ENCODE measurements around the gene DEGS2. TPM values are rescaled to one million over a fixed set of nuclear protein-coding genes. Genes with fewer than 3 reads are reported as not detected.
A peak's percentile ranks its signal among the peaks of the same experiment; 100 is the strongest.

DEGS2 gene
- total and polyA plus RNA-seq, 3 donors from 2014 or later, result 3.3 to 5.9 (median 3.9) TPM

GRCh38 chr14:100168506-100168905 is 9.1 kb upstream of the DEGS2 start:
- H3K27ac ChIP-seq, result no peak overlapping the region
- 69 to 88% methylated on average over 1 of the region's 1 CpG for WGBS, 2 donors
- no peaks in the 10 kb centered on the region for H3K9me3 ChIP-seq
- no peak for DNase-seq
- no peaks in the 10 kb centered on the region for H3K4me1 ChIP-seq
- intact Hi-C loops (cut with DNase I; ENCODE audit: low total_unique reads), result no loop called here
- no peaks in the 10 kb centered on the region for H3K27me3 ChIP-seq
- H3K36me3 ChIP-seq (ENCODE audit: low read depth, missing control alignments), result no peaks in the 10 kb centered on the region
- no peak for TF ChIP-seq POLR2A (IDR thresholded peaks at IDR 0.05)
- TF ChIP-seq, protein P1, sequence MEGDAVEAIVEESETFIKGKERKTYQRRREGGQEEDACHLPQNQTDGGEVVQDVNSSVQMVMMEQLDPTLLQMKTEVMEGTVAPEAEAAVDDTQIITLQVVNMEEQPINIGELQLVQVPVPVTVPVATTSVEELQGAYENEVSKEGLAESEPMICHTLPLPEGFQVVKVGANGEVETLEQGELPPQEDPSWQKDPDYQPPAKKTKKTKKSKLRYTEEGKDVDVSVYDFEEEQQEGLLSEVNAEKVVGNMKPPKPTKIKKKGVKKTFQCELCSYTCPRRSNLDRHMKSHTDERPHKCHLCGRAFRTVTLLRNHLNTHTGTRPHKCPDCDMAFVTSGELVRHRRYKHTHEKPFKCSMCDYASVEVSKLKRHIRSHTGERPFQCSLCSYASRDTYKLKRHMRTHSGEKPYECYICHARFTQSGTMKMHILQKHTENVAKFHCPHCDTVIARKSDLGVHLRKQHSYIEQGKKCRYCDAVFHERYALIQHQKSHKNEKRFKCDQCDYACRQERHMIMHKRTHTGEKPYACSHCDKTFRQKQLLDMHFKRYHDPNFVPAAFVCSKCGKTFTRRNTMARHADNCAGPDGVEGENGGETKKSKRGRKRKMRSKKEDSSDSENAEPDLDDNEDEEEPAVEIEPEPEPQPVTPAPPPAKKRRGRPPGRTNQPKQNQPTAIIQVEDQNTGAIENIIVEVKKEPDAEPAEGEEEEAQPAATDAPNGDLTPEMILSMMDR (IDR thresholded peaks at IDR 0.05), result no peak
- no peak overlapping the region for H3K4me3 ChIP-seq

- TF ChIP-seq, protein P1 (IDR thresholded peaks at IDR 0.05), result no peak
- no peak for TF ChIP-seq POLR2A (IDR thresholded peaks at IDR 0.05)
- Histone ChIP-seq H3K27ac (no peak overlapping the region), H3K36me3 (ENCODE audit: low read depth, missing control alignments) (no peaks in the 10 kb centered on the region), H3K27me3 (no peaks in the 10 kb centered on the region), H3K9me3 (no peaks in the 10 kb centered on the region), H3K4me1 (no peaks in the 10 kb centered on the region), H3K4me3 (peak overlapping the region in 1 of 2 donors; percentile 12)
- intact Hi-C loops (cut with DNase I; ENCODE audit: low total_unique reads), result no loop called here
- 23% methylated on average over 6 of the region's 16 CpGs; no CpG with 5 or more reads in 1 of the 2 donors for WGBS, 2 donors
- no peak for DNase-seq
These were observed 6.5 kb upstream of the DEGS2 start for GRCh38 chr14:100165831-100166440.

DNA sequence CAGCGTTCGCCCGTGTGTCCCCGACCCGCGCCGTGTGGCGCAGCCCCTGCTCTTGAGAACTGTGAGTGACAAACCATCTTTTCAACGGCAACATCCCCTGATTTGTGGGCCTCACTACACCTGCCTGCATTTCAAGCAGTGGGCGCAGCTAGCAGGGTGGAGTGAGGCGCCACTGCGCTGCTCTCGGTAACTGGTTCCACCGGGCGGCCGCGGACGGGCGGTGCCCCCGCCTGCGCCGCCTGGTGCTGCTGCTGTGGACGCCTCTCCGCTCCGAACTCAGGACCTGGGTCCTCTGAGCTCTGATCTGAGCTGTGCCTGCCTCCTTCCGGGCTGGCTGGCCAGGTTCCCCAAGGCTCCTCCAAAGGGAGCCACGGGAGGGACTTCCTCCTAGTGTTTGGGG is 5.9 kb upstream of the DEGS2 start:
- no peak overlapping the region for H3K27ac ChIP-seq
- intact Hi-C loops (cut with DNase I; ENCODE audit: low total_unique reads), result no loop called here
- no peak for DNase-seq
- H3K9me3 ChIP-seq, result no peaks in the 10 kb centered on the region
- H3K4me3 ChIP-seq, result peak overlapping the region in 1 of 2 donors; percentile 2
- TF ChIP-seq, protein P1 (IDR thresholded peaks at IDR 0.05), result no peak
- no peak for TF ChIP-seq POLR2A (IDR thresholded peaks at IDR 0.05)
- no peaks in the 10 kb centered on the region for H3K36me3 ChIP-seq (ENCODE audit: low read depth, missing control alignments)
- H3K27me3 ChIP-seq, result no peaks in the 10 kb centered on the region
- 38 to 57% methylated on average over 13 to 22 of the region's 27 CpGs for WGBS, 2 donors
- H3K4me1 ChIP-seq, result no peaks in the 10 kb centered on the region

DNA sequence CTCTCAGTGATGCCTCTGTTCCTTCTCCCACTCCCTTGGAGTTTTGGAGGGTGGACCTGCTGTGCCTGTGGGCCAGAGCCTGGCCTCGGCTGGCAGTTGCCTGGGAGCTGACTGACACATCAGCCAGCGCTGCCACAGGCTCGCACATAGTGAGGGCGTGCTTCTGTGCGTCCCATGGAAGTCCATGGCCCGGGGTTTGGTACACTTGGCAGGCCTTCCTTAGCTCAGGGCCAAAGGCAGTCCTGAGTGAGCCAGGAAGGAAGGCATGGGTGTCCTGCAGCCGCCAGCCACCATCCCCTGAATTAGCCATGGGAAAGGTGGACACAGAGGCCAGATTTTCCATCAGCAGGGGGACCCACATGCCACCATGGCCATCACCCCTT is 1.1 kb upstream of the DEGS2 start:
- H3K9me3 ChIP-seq, result no peaks in the 10 kb centered on the region
- H3K27me3 ChIP-seq, result no peaks in the 10 kb centered on the region
- TF ChIP-seq, protein P1 (IDR thresholded peaks at IDR 0.05), result no peak
- no peak for TF ChIP-seq POLR2A (IDR thresholded peaks at IDR 0.05)
- no peak overlapping the region for H3K4me3 ChIP-seq
- intact Hi-C loops (cut with DNase I; ENCODE audit: low total_unique reads), result no loop called here
- DNase-seq, result no peak
- no peaks in the 10 kb centered on the region for H3K36me3 ChIP-seq (ENCODE audit: low read depth, missing control alignments)
- 81% methylated on average over 7 of the region's 7 CpGs; no CpG with 5 or more reads in 1 of the 2 donors for WGBS, 2 donors
- H3K27ac ChIP-seq, result no peak overlapping the region
- H3K4me1 ChIP-seq, result peaks cover 6% of the 10 kb centered on the region

Data from testis (tissue), 3 donors.